Stimulated activated CD8-positive, alpha-beta memory T cell treated with anti-CD3 and anti-CD28 coated beads, Interleukin-12 subunit alpha, Interleukin-12 subunit beta, amount 100 ng/mL, for 1 hour (primary cell): Measurements from ENCODE around the gene CABYR.

Source experiments
- DNase-seq: peaks from one replicate; pipeline ENCODE4 v3.0.0-alpha.2; 2020; ENCODE audit warnings: low read depth

CABYR gene, protein sequence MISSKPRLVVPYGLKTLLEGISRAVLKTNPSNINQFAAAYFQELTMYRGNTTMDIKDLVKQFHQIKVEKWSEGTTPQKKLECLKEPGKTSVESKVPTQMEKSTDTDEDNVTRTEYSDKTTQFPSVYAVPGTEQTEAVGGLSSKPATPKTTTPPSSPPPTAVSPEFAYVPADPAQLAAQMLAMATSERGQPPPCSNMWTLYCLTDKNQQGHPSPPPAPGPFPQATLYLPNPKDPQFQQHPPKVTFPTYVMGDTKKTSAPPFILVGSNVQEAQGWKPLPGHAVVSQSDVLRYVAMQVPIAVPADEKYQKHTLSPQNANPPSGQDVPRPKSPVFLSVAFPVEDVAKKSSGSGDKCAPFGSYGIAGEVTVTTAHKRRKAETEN

DNA sequence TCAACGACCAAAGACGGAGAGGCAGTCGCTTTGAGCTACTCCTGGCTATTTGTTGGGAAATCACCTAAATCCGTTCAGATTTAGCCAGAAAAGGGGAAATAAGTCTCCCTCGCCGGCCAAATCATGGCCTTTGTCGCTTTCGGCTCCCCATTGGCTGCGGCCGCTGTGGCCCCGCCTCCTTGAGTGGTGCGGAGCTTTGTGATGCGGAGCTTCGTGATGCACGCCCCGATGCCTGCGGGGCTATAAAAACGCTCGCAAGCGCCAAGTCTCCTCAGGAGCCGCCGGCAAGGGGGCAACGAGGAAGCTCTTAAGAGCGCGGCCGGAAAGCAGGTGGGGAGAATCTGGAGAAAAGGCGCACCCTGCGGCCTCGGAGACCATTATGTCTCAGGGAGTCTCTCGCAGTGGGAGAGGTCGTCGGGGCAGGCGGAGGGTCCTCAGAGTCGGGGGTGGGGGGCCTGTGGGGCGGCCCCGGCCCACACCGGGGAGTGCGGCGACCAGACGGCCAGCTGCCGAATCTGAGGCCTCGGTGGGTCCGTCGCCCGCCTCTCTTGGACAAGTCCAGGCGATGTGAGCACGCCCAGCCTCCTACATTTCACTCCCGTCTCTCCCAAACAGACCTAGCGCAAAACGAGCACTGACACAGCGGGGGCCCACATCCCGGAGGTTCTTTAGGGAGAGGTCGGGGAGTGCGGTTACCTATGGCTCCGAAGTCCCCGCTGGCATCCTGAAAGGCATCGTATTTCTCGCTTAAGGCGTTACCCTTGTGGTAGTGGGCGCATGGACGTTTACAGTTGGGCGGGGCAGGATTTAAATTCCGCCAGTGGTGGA lies at the start of gene CABYR:
Gene CABYR, plus strand, starts transcription at position 274 of the 828 bp plus-strand sequence. CDS start 4,053 bp downstream, outside the sequence.
- peak; percentile 49 for DNase-seq

DNA sequence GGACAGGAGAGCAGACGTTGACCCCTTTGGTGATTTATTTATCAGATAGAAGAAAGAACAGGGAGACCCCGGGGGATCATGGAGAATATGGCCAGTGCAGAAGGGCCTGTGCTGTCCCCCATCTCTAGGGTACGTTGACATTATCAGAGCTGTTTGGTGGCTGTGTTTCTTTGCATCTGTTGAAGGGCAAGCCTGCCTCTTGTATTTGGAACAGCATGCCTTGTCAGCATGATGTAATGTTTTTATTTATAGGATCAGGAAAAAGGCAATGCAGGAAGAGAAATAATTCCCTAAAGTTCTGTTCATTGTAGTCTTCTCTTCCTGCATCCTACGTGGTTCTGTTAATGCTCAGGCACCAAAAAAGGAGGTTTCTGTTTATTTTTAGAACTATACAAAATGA lies 49.8 kb upstream of the CABYR start:
- no peak for DNase-seq

DNA sequence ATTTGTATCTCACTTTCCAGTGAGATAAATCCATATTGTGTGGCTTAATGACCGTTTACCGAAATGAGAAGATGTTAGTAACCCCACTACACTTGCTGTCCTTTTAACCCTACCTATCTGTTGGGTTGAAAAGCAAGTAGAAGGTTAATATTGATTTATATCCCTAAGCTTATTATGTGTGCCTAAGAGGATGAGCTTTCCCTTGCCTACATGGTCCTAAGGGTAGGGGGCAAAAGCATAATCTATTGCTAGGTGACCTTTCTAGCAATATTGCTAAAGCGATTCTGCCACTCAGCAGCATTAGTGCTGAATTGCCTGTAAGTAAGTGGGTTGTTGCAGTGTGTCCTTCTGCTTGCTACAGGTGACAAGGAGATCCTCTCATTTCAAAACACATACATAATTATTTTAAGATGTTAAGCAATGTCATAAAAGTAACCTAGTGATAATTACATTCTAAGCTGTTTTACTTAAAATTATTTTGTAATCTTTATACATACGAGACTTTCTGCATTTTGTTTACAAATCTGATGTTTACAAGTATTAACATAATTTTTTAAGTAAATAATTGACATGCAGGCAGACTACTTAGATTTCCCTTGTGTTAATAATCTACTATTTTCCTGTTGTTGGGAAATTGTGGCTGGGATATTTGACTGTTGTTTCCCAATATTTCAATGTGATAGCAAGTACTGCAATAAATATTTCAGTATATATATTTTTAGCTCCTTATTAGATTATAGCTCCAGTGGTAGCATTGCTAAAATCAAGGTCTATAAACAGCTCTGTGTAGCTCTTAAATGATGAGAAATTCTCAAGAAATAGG lies 49.1 kb upstream of the CABYR start:
- no peak for DNase-seq

GRCh38 chr18:24090876-24091275 lies 48.0 kb upstream of the CABYR start:
- no peak for DNase-seq

GRCh38 chr18:24094561-24094960 lies 44.3 kb upstream of the CABYR start:
- no peak for DNase-seq

DNA sequence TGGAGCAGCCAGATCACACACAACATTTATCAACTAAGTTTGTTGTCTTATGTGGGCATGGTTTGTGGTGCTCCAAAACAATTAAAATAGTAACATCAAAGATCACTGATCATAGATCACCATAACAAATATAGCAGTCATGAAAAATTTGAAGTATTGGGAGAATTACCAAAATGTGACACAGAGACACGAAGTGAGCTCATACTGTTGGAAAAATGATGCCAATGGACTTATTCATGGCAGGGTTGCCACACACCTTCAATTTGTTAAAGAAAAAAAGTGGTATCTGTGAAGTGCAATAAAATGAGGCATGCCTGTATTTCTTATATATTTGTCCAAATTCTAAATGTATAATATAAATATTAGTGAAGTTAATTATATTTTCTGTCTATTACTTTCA lies 42.9 kb upstream of the CABYR start:
- no peak for DNase-seq

- DNase-seq = no peak
Observed at GRCh38 chr18:24103320-24104021, 35.4 kb upstream of the CABYR start.

DNA sequence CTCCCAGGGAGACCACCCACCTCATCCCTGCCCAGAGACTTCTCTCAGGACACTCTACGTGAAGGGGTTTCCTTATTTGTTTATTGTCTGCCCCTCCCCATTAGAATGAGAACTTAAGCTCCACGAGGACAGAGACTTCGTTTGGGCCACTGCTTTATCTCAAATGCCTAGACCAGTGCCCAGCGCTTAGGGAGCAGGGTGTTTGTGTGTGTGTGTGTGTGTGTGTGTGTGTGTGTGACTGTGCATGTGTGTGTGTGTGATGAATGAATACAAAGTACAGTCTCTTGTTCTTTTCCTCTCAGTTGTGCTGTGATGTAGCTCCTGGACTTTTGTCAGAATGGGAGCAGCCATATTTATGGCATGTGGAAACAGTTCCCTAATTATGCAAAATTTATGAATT lies 34.4 kb upstream of the CABYR start:
- no peak for DNase-seq

GRCh38 chr18:24108641-24109040 lies 30.2 kb upstream of the CABYR start:
- DNase-seq = no peak

DNA sequence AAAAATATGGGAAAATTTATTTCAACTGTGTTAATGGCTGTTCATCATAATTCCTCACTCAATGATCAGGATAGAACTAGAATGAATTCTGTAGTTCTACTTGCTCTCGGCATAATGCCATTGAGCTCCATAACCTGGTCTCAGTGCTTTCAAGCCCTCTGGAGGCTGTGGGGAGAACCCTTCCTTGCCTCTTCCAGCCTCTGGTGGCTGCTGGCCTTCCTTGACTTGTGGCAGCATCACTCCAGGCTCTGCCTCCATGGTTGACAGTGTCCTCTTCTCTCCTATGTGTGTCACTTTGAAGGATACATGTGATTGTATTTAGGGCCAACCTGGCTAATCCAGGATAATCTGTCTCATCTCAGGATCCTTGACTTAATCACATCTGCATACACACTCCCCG lies 26.9 kb upstream of the CABYR start:
- no peak for DNase-seq

- no peak for DNase-seq
Observed at GRCh38 chr18:24112464-24112863, 26.4 kb upstream of the CABYR start.

GRCh38 chr18:24112874-24113615 lies 25.8 kb upstream of the CABYR start:
- DNase-seq = no peak

DNA sequence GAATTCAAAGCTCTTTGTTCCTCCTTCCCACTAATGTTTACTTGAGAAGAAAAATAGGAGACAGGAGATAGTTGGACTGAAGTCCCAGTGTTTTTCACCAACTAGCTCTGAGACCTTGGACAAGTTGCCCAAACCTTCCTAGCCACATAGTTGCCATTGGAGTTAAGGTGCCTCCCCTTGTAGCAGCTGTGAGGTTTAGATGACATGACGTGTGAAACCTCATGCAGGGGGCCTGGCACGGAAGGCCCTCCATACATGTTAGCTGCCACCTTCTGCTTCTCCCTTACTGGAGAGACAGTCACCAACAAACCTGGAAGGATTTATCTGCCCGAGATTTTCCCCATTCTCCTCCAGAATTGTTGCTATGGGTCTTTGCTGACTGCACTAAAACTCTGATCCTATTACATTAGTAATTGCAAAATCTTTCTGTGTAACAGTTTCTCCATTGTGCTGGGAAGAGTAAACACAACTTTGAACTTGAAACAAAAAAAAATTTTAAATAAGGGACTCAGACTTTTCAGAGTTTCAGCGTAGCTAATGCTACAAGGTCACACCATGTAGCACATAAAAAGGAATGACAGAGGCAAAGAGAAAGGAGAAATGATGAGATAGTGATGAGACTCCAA lies 23.8 kb upstream of the CABYR start:
- DNase-seq = no peak

GRCh38 chr18:24115628-24116027 lies 23.2 kb upstream of the CABYR start:
- DNase-seq = no peak

- peak; percentile 70 for DNase-seq
Observed at GRCh38 chr18:24118750-24119577, 19.9 kb upstream of the CABYR start.

DNA sequence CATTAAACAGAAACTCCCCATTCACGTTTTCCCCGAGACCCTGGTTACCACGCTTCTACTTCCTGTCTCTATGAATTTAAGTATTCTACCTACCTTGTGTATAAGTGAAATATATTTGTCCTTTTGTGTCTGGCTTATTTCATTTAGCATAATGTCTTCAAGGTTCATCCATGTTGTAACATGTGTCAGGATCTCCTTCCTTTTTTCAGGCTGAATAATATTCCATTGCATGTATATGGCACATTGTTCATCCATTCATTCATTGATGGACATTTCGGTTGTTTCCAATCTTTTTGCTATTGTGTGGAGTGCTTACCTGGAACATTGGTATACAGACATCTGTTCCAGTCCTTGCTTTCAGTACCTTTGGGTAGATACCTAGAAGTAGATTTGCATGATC lies 18.2 kb upstream of the CABYR start:
- DNase-seq = no peak

- DNase-seq = no peak
Observed at GRCh38 chr18:24121625-24122024, 17.2 kb upstream of the CABYR start.

GRCh38 chr18:24126155-24126961 lies 12.5 kb upstream of the CABYR start:
- DNase-seq = no peak

DNA sequence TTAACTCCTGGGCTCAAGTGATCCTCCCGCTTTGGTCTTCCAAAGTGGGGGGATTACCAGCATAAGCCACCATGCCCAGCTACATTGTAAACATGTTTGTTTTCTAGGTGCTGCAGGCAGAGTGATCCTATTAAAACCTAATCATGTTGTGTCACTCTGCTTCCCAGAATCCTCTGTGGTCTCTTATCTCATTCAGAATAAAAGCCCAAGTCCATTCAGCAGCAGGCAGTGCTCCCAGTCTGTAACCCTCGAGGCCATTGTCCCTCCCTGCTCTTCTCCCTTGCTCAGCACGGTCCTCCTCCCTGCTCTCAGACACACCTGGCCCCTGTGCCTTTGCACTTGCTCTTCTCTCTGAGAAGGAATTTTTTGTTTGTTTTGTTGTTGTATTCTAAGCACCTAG lies 11.1 kb upstream of the CABYR start:
- no peak for DNase-seq
